Measurements from ENCODE around the gene SYT7. TPM values are rescaled to one million over a fixed set of nuclear protein-coding genes. Genes with fewer than 3 reads are reported as not detected.

SYT7 gene
- total and polyA plus RNA-seq, 2 of the 4 experiments (the other 2 are of a cell fraction), result under 0.01 to 0.19 TPM

DNA sequence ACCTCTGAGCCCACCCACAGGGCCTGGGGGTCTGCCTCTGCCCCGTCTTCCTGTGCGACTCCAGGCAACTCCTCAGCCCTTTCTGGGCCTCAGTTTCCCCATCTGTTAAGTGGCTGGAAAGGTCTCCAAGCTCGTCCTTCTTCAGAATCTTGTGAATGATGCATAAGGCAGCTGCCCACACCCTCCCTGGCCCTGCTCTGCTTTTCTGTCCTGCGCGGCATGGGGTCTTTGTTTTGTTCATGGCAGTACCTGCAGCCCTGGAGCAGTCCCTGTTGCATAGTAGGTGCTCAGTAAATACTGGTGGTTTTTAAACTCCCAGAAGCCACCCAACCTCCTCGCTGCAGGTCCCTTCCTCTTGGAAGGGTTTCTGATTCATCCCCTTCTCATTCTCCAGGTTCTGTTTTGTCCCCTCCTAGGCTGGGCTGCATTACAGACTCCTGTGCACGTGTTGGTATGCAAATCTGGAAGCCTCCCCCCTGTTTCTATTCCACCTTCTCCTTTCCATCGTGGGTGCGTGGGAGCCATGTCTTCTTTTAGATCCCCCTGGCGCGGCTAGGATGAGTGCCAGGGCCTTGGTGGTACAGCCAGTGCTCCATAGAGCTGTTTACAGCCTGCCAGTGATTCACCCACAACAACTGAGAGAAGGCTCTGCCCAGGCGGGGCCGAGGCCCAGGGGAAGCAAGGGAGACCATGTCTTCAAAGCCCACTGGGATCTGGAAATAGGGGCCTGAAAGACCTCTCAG lies 19.3 kb upstream of the SYT7 start:
- H4K91ac ChIP-seq (ENCODE audit: insufficient read depth, low read depth, low read length), result no peak overlapping the region
- H4K8ac ChIP-seq (ENCODE audit: low read depth in 2 of 2, low read length in 2 of 2), result no peak overlapping the region
- H2BK20ac ChIP-seq (ENCODE audit: low read depth, low read length), result no peak overlapping the region
- no peaks in the 10 kb centered on the region; the same call in 1 of the 2 replicates for H4K20me1 ChIP-seq (ENCODE audit: insufficient read depth, low read length)
- H3K9ac ChIP-seq (ENCODE audit: low read depth, low read length), result no peak overlapping the region
- H3K27ac ChIP-seq (ENCODE audit: insufficient read depth, low read length), result no peak overlapping the region
- H2BK5ac ChIP-seq (ENCODE audit: low read depth, low read length, poor library complexity, severe bottlenecking), result no peak overlapping the region
- ATAC-seq (ENCODE audit: low read depth) (no peak), DNase-seq (no peak)
- no peaks in the 10 kb centered on the region for H3K79me1 ChIP-seq (ENCODE audit: low read depth in 1 of 2, low read length in 2 of 2)
- H3K4me2 ChIP-seq (ENCODE audit: low read depth, low read length), result no peak overlapping the region
- no peaks in the 10 kb centered on the region for H3K36me3 ChIP-seq (ENCODE audit: control insufficient read depth, insufficient read depth, low read length)
- H4K5ac ChIP-seq (ENCODE audit: low read depth, low read length), result no peak overlapping the region
- no peak overlapping the region for H3K14ac ChIP-seq (replicated peaks; ENCODE audit: low read depth, low read length)
- POLR2A ChIA-PET (ENCODE audit: unreplicated experiment), result no interaction called here
- CTCF ChIA-PET, result no interaction called here
- H3K27me3 ChIP-seq (ENCODE audit: control insufficient read depth, insufficient read depth, low read length), result peaks cover 23% of the 10 kb centered on the region
- H3K9me1 ChIP-seq (ENCODE audit: insufficient read depth, low read length), result no peaks in the 10 kb centered on the region; the same call in 1 of the 2 replicates
- no peak overlapping the region for H3K4ac ChIP-seq (ENCODE audit: low read depth, low read length)
- no peak overlapping the region for H2AK5ac ChIP-seq (ENCODE audit: low read depth, low read length)
- H3K56ac ChIP-seq (ENCODE audit: extremely low read depth, insufficient read depth, low read length), result no peak overlapping the region
- no peaks in the 10 kb centered on the region for H3K9me3 ChIP-seq (ENCODE audit: control insufficient read depth, insufficient read depth, low read length)
- BruUV-seq (replicated peaks), result no TSS peak
- no peak overlapping the region for H2AFZ ChIP-seq (replicated peaks; ENCODE audit: low read length, poor library complexity)
- no peak overlapping the region for H3K18ac ChIP-seq (ENCODE audit: low read depth, low read length)
- dilution Hi-C loops (cut with HindIII; ENCODE audit: low sequenced_read_pairs, unreplicated experiment), result no loop called here
- no peak overlapping the region for H2BK120ac ChIP-seq (ENCODE audit: low read depth, low read length)
- H2AK9ac ChIP-seq (replicated peaks; ENCODE audit: low read depth, low read length, poor library complexity), result no peak overlapping the region
- no CpG with 5 or more reads among the region's 13 CpGs for WGBS, 2 experiments (ENCODE audit: extremely low coverage in 2 of 2, insufficient read length in 1 of 2)
- H3K4me1 ChIP-seq (ENCODE audit: control insufficient read depth, insufficient read depth, low read length), result peaks cover 12% of the 10 kb centered on the region; the same call in 1 of the 2 replicates
- no peak overlapping the region for H3K4me3 ChIP-seq (ENCODE audit: insufficient read depth, low read depth, low read length)
- H3K23ac ChIP-seq (ENCODE audit: low read depth, low read length), result no peak overlapping the region
- intact Hi-C loops (cut with micrococcal nuclease), result no loop called here
- TF ChIP-seq POLR2A (IDR thresholded peaks at IDR 0.05; ENCODE audit: low read depth, low read length), result no peak
- no peak for TF ChIP-seq RAD21 (IDR thresholded peaks at IDR 0.05; ENCODE audit: low read length)
- TF ChIP-seq, protein P1, sequence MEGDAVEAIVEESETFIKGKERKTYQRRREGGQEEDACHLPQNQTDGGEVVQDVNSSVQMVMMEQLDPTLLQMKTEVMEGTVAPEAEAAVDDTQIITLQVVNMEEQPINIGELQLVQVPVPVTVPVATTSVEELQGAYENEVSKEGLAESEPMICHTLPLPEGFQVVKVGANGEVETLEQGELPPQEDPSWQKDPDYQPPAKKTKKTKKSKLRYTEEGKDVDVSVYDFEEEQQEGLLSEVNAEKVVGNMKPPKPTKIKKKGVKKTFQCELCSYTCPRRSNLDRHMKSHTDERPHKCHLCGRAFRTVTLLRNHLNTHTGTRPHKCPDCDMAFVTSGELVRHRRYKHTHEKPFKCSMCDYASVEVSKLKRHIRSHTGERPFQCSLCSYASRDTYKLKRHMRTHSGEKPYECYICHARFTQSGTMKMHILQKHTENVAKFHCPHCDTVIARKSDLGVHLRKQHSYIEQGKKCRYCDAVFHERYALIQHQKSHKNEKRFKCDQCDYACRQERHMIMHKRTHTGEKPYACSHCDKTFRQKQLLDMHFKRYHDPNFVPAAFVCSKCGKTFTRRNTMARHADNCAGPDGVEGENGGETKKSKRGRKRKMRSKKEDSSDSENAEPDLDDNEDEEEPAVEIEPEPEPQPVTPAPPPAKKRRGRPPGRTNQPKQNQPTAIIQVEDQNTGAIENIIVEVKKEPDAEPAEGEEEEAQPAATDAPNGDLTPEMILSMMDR (conservative IDR thresholded peaks at IDR 0.05; ENCODE audit: low read depth, low read length), result no peak
- TF ChIP-seq FOS (IDR thresholded peaks at IDR 0.05; ENCODE audit: low read depth, low read length), result no peak
- no peak for TF ChIP-seq SMC3 (IDR thresholded peaks at IDR 0.05; ENCODE audit: low read depth, low read length)
- TF ChIP-seq RFX5 (IDR thresholded peaks at IDR 0.05; ENCODE audit: low read depth, low read length), result no peak
- TF ChIP-seq, protein P2, sequence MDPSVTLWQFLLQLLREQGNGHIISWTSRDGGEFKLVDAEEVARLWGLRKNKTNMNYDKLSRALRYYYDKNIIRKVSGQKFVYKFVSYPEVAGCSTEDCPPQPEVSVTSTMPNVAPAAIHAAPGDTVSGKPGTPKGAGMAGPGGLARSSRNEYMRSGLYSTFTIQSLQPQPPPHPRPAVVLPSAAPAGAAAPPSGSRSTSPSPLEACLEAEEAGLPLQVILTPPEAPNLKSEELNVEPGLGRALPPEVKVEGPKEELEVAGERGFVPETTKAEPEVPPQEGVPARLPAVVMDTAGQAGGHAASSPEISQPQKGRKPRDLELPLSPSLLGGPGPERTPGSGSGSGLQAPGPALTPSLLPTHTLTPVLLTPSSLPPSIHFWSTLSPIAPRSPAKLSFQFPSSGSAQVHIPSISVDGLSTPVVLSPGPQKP (IDR thresholded peaks at IDR 0.05; ENCODE audit: borderline replicate concordance, low read depth, low read length), result no peak
- TF ChIP-seq, protein P3, sequence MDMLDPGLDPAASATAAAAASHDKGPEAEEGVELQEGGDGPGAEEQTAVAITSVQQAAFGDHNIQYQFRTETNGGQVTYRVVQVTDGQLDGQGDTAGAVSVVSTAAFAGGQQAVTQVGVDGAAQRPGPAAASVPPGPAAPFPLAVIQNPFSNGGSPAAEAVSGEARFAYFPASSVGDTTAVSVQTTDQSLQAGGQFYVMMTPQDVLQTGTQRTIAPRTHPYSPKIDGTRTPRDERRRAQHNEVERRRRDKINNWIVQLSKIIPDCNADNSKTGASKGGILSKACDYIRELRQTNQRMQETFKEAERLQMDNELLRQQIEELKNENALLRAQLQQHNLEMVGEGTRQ (IDR thresholded peaks at IDR 0.05; ENCODE audit: low read depth, low read length), result no peak
- TF ChIP-seq MAZ (IDR thresholded peaks at IDR 0.05; ENCODE audit: borderline replicate concordance, low read depth, low read length), result no peak
- in situ Hi-C loops (cut with MboI; ENCODE audit: low sequenced_read_pairs), result no loop called here
- H2BK15ac ChIP-seq (ENCODE audit: low read depth, low read length), result no peak overlapping the region

Data from IMR-90 (cell line).